HepG2 (cell line): ENCODE measurements around the gene SVOPL. TPM values are rescaled to one million over a fixed set of nuclear protein-coding genes. Genes with fewer than 3 reads are reported as not detected.

Source experiments
- ARID5B ChIP-seq: IDR thresholded peaks from 2 replicates; pipeline ENCODE4 v1.4.0; 2020; ENCODE audit warnings: mild to moderate bottlenecking, missing genetic modification reagents
- EP300 ChIP-seq, 3 experiments: sonication (generic) in 1 of 3; formaldehyde crosslinking in 1 of 3; IDR thresholded peaks; 2 replicates each; pipeline versions ENCODE4 v1.5.1 to v1.6.1; 2011 to 2020; ENCODE audit warnings: low read depth in 2 of 3, low read length in 2 of 3, borderline replicate concordance in 1 of 3, improper control_type of control experiment in 1 of 3, mild to moderate bottlenecking in 1 of 3, missing genetic modification reagents in 1 of 3, moderate library complexity in 1 of 3
- GMEB1 ChIP-seq: sonication (generic); formaldehyde crosslinking; IDR thresholded peaks from 2 replicates; pipeline ENCODE4 v1.5.1; 2020; ENCODE audit warnings: missing genetic modification reagents, mild to moderate bottlenecking, borderline replicate concordance
- KAT8 ChIP-seq: IDR thresholded peaks from 2 replicates; pipeline ENCODE4 v1.6.1; 2016; ENCODE audit warnings: missing genetic modification reagents, missing compliant biosample characterization
- KLF16 ChIP-seq, 2 experiments: sonication (generic) in 1 of 2; formaldehyde crosslinking in 1 of 2; IDR thresholded peaks; 2 replicates each; pipeline versions ENCODE4 v1.6.1 to v1.8.0; 2016 to 2023; ENCODE audit warnings: missing genetic modification reagents in 2 of 2, missing compliant biosample characterization in 1 of 2
- KLF9 ChIP-seq: IDR thresholded peaks from 2 replicates; pipeline ENCODE4 v1.6.1; 2016; ENCODE audit warnings: low read depth
- MZF1 ChIP-seq: sonication (generic); formaldehyde crosslinking; IDR thresholded peaks from 2 replicates; pipeline ENCODE4 v1.8.1; 2023; ENCODE audit warnings: mild to moderate bottlenecking, missing genetic modification reagents, borderline replicate concordance
- SALL1 ChIP-seq: sonication (generic); formaldehyde crosslinking; IDR thresholded peaks from 2 replicates; pipeline ENCODE4 v1.8.0; 2022; ENCODE audit warnings: mild to moderate bottlenecking, missing genetic modification reagents
- YY1 ChIP-seq: IDR thresholded peaks from 2 replicates; pipeline ENCODE4 v1.6.1; 2011; ENCODE audit warnings: low read length, low read depth, moderate library complexity, mild to moderate bottlenecking; ENCODE audit not compliant: insufficient read depth, insufficient replicate concordance
- ZGPAT ChIP-seq: IDR thresholded peaks from 2 replicates; pipeline ENCODE4 v1.6.1; 2016; ENCODE audit warnings: mild to moderate bottlenecking
- ZNF30 ChIP-seq: sonication (generic); formaldehyde crosslinking; IDR thresholded peaks from 2 replicates; pipeline ENCODE4 v1.5.0; 2020; ENCODE audit warnings: mild to moderate bottlenecking, missing genetic modification reagents
- ZNF34 ChIP-seq: sonication (generic); formaldehyde crosslinking; IDR thresholded peaks from 2 replicates; pipeline ENCODE4 v1.4.0; 2020; ENCODE audit warnings: mild to moderate bottlenecking, missing genetic modification reagents, borderline replicate concordance
- ZNF350 ChIP-seq: sonication (generic); formaldehyde crosslinking; IDR thresholded peaks from 2 replicates; pipeline ENCODE4 v1.4.0; 2020; ENCODE audit warnings: mild to moderate bottlenecking, low read depth, missing genetic modification reagents, borderline replicate concordance
- ZNF441 ChIP-seq: sonication (generic); formaldehyde crosslinking; IDR thresholded peaks from 2 replicates; pipeline ENCODE4 v1.7.0; 2021; ENCODE audit warnings: missing genetic modification reagents, borderline replicate concordance
- ZNF512 ChIP-seq: sonication (generic); formaldehyde crosslinking; IDR thresholded peaks from 2 replicates; pipeline ENCODE4 v1.4.0; 2020; ENCODE audit warnings: mild to moderate bottlenecking, missing genetic modification reagents
- ZNF605 ChIP-seq: sonication (generic); formaldehyde crosslinking; IDR thresholded peaks from 2 replicates; pipeline ENCODE4 v1.8.0; 2022; ENCODE audit warnings: mild to moderate bottlenecking, missing genetic modification reagents
- ZNF788 ChIP-seq: sonication (generic); formaldehyde crosslinking; IDR thresholded peaks from 2 replicates; pipeline ENCODE4 v1.5.0; 2020; ENCODE audit warnings: mild to moderate bottlenecking, missing genetic modification reagents, borderline replicate concordance
- ZNF800 ChIP-seq: sonication (generic); formaldehyde crosslinking; IDR thresholded peaks from 2 replicates; pipeline ENCODE4 v1.4.0; 2020; ENCODE audit warnings: missing genetic modification reagents
- polyA plus RNA-seq, 8 experiments: library from polyadenylated mRNA; depleted of rRNA in 3 of 8; stranded (reverse) in 7 of 8; unstranded in 1 of 8; fragments of >200 nt; fragmentation: Illumina TruSeq in 4 of 8; extraction: Trizol in 4 of 8; gene quantifications; 2 replicates each; pipeline versions ENCODE4 v1.2.1 to v1.2.3, GENCODE V29; 2011 to 2016; ENCODE audit warnings: low read depth in 4 of 8, missing spikeins in 1 of 8, mixed read lengths in 1 of 8; ENCODE audit not compliant: insufficient read depth in 1 of 8
- total RNA-seq, 5 experiments: library from RNA; depleted of rRNA; stranded (reverse); fragments of >200 nt; fragmentation: Illumina TruSeq; extraction: Trizol; gene quantifications; 2 replicates each; pipeline ENCODE4 v1.2.3, GENCODE V29; 2016; ENCODE audit warnings: low read depth in 1 of 5

Gene SVOPL
- total and polyA plus RNA-seq, 2 of the 13 experiments (the other 11 are each of a cell fraction or from before 2014, with no cell fraction given): not detected

GRCh38 chr7:138665669-138666140 lies 35.5 kb downstream of the SVOPL start (continued):
- no peak for TF ChIP-seq ZNF800 (CRISPR knock-in tag)
- TF ChIP-seq ZNF512 (CRISPR knock-in tag): no peak
- no peak for TF ChIP-seq KLF9 (CRISPR knock-in tag)
- TF ChIP-seq GMEB1 (CRISPR knock-in tag): no peak
- TF ChIP-seq EP300 (IDR thresholded peaks at IDR 0.05; ENCODE audit: low read depth in 2 of 2, low read length in 2 of 2): 0 out of 4 replicates have a peak, but pooled peaks of 1 of the 2 experiments have one; percentile 14
- TF ChIP-seq EP300 (CRISPR knock-in tag; IDR thresholded peaks at IDR 0.05; ENCODE audit: borderline replicate concordance): no peak
- 0 out of 2 replicates have a peak, but pooled peaks have one; percentile 19 for TF ChIP-seq KAT8 (CRISPR knock-in tag)
- no peak for TF ChIP-seq ZNF441 (CRISPR knock-in tag)
- TF ChIP-seq ZNF350: 0 out of 2 replicates have a peak, but pooled peaks have one; percentile 28
- no peak for TF ChIP-seq ZNF34
- TF ChIP-seq ZNF788 (CRISPR knock-in tag): no peak
- TF ChIP-seq KLF16 (CRISPR knock-in tag; IDR thresholded peaks at IDR 0.05): peak in 1 of 2 experiments; percentile 54; a peak in 1 of 4 replicates
- no peak for TF ChIP-seq ZNF605 (CRISPR knock-in tag)
- peak; percentile 50 for TF ChIP-seq SALL1 (CRISPR knock-in tag)
- peak; percentile 24; the same call in 1 of the 2 replicates for TF ChIP-seq ZGPAT (CRISPR knock-in tag)
- no peak for TF ChIP-seq MZF1
- TF ChIP-seq ARID5B (CRISPR knock-in tag): peak; percentile 59; the same call in 1 of the 2 replicates
- peak; percentile 35 for TF ChIP-seq YY1
- TF ChIP-seq ZNF30: no peak
